Mesenchymal stem cell (in vitro differentiated cells and primary cell): ENCODE measurements around the gene ZBTB7C.

ENCODE experiments used
- DNase-seq: peaks from one replicate; pipeline ENCODE4 v3.0.0-alpha.2; 2013
- H2AFZ ChIP-seq: one replicate; pipeline ENCODE4 v1.6.1; 2013; ENCODE audit warnings: low read depth, mild to moderate bottlenecking, control low read depth, inconsistent platforms, low read length, moderate library complexity
- H2AK5ac ChIP-seq: 2 replicates; pipeline ENCODE4 v1.6.1; 2013; ENCODE audit warnings: low read length, moderate library complexity, mild to moderate bottlenecking, inconsistent platforms; ENCODE audit not compliant: severe bottlenecking
- H2BK120ac ChIP-seq: one replicate; pipeline ENCODE4 v1.6.1; 2013; ENCODE audit warnings: low read depth, mild to moderate bottlenecking, inconsistent platforms, low read length, moderate library complexity
- H2BK12ac ChIP-seq, 2 experiments: one replicate each; pipeline ENCODE4 v1.6.1; 2013; ENCODE audit warnings: inconsistent platforms in 2 of 2, low read length in 2 of 2, mild to moderate bottlenecking in 2 of 2, moderate library complexity in 2 of 2, control low read depth in 1 of 2
- H2BK15ac ChIP-seq: one replicate; pipeline ENCODE4 v1.6.1; 2013; ENCODE audit warnings: mild to moderate bottlenecking, low read depth, inconsistent platforms; ENCODE audit not compliant: poor library complexity, severe bottlenecking
- H2BK5ac ChIP-seq: 2 replicates; pipeline ENCODE4 v1.6.1; 2013; ENCODE audit warnings: low read depth, mild to moderate bottlenecking, low read length, control low read depth, inconsistent platforms; ENCODE audit not compliant: poor library complexity, severe bottlenecking
- H3K14ac ChIP-seq, 2 experiments: one replicate each; pipeline ENCODE4 v1.6.1; 2013; ENCODE audit warnings: inconsistent platforms in 2 of 2, low read length in 2 of 2, control low read depth in 1 of 2, mild to moderate bottlenecking in 1 of 2, moderate library complexity in 1 of 2
- H3K18ac ChIP-seq, 2 experiments: one replicate each; pipeline ENCODE4 v1.6.1; 2013; ENCODE audit warnings: inconsistent platforms in 2 of 2, low read length in 2 of 2, control low read depth in 1 of 2, low read depth in 1 of 2, mild to moderate bottlenecking in 1 of 2
- H3K23ac ChIP-seq, 2 experiments: one replicate each; pipeline ENCODE4 v1.6.1; 2013; ENCODE audit warnings: inconsistent platforms in 2 of 2, low read length in 2 of 2, mild to moderate bottlenecking in 2 of 2, moderate library complexity in 2 of 2, control low read depth in 1 of 2
- H3K27ac ChIP-seq: 2 replicates; pipeline ENCODE4 v1.5.1; 2013; ENCODE audit warnings: mild to moderate bottlenecking, moderate library complexity, low read length, control low read depth, inconsistent platforms; ENCODE audit not compliant: poor library complexity, severe bottlenecking
- H3K27me3 ChIP-seq, 2 experiments: 2 replicates each; pipeline versions ENCODE4 v1.6.1 to v1.7.0; 2013; ENCODE audit warnings: low read length in 2 of 2, mild to moderate bottlenecking in 2 of 2, moderate library complexity in 2 of 2, control low read depth in 1 of 2, inconsistent platforms in 1 of 2; ENCODE audit not compliant: control insufficient read depth in 1 of 2, insufficient read depth in 1 of 2
- H3K36me3 ChIP-seq, 2 experiments: 2 replicates each; pipeline versions ENCODE4 v1.6.1 to v1.7.0; 2013; ENCODE audit warnings: low read length in 2 of 2, control low read depth in 1 of 2, inconsistent platforms in 1 of 2, low read depth in 1 of 2, mild to moderate bottlenecking in 1 of 2; ENCODE audit not compliant: insufficient read depth in 2 of 2, control insufficient read depth in 1 of 2
- H3K4ac ChIP-seq, 2 experiments: one replicate each; pipeline ENCODE4 v1.6.1; 2013; ENCODE audit warnings: inconsistent platforms in 2 of 2, low read length in 2 of 2, mild to moderate bottlenecking in 2 of 2, moderate library complexity in 2 of 2, control low read depth in 1 of 2, low read depth in 1 of 2
- H3K4me1 ChIP-seq: 2 replicates; pipeline ENCODE4 v1.6.1; 2013; ENCODE audit warnings: low read depth, low read length, control low read depth; ENCODE audit not compliant: control insufficient read depth, insufficient read depth
- H3K4me2 ChIP-seq: 2 replicates; pipeline ENCODE4 v1.6.1; 2013; ENCODE audit warnings: low read length, mild to moderate bottlenecking, inconsistent platforms; ENCODE audit not compliant: poor library complexity, severe bottlenecking
- H3K4me3 ChIP-seq, 2 experiments: 2 replicates each; pipeline versions ENCODE4 v1.5.1 to v1.7.0; 2013; ENCODE audit warnings: low read length in 2 of 2, mild to moderate bottlenecking in 2 of 2, control low read depth in 1 of 2, low read depth in 1 of 2; ENCODE audit not compliant: insufficient read depth in 1 of 2
- H3K79me1 ChIP-seq: replicated peaks from 2 replicates; pipeline ENCODE4 v1.6.1; 2013; ENCODE audit warnings: mild to moderate bottlenecking, control low read depth, low read length, inconsistent platforms; ENCODE audit not compliant: poor library complexity, severe bottlenecking
- H3K9ac ChIP-seq: 2 replicates; pipeline ENCODE4 v1.7.0; 2013; ENCODE audit warnings: mild to moderate bottlenecking, low read length, moderate library complexity
- H3K9me3 ChIP-seq: 2 replicates; pipeline ENCODE4 v1.7.0; 2013; ENCODE audit warnings: mild to moderate bottlenecking, low read length; ENCODE audit not compliant: control insufficient read depth
- H4K8ac ChIP-seq: one replicate; pipeline ENCODE4 v1.6.1; 2013; ENCODE audit warnings: inconsistent platforms, mild to moderate bottlenecking, low read length, moderate library complexity
- H4K91ac ChIP-seq: one replicate; pipeline ENCODE4 v1.6.1; 2013; ENCODE audit warnings: mild to moderate bottlenecking, low read length, inconsistent platforms
- WGBS: methylation state at CpG from one replicate; pipeline ENCODE4 v1.1.7; 2013; ENCODE audit warnings: mixed read lengths; 5-methylcytosine and 5-hydroxymethylcytosine counted together

Gene ZBTB7C

GRCh38 chr18:47992976-47993375 is 416.2 kb downstream of the ZBTB7C start:
- no peak overlapping the region for H2BK12ac ChIP-seq
- peaks cover 0 to 27% of the 10 kb centered on the region in 2 experiments for H3K27me3 ChIP-seq
- no peaks in the 10 kb centered on the region for H3K79me1 ChIP-seq
- no peak overlapping the region for H2BK15ac ChIP-seq
- no peak overlapping the region for H2AFZ ChIP-seq
- no peak overlapping the region for H3K27ac ChIP-seq
- no peaks in the 10 kb centered on the region for H3K36me3 ChIP-seq
- H3K14ac ChIP-seq, result no peak overlapping the region
- WGBS, result 81% methylated on average over 6 of the region's 6 CpGs
- no peak overlapping the region for H2BK120ac ChIP-seq
- no peak overlapping the region for H4K91ac ChIP-seq
- H3K23ac ChIP-seq, result no peak overlapping the region
- peaks cover 2% of the 10 kb centered on the region for H3K4me1 ChIP-seq
- H3K9ac ChIP-seq, result no peak overlapping the region
- H4K8ac ChIP-seq, result no peak overlapping the region
- no peak for DNase-seq
- no peak overlapping the region for H3K4me3 ChIP-seq
- H3K9me3 ChIP-seq, result no peaks in the 10 kb centered on the region
- H2BK5ac ChIP-seq, result no peak overlapping the region
- no peak overlapping the region for H3K4ac ChIP-seq
- H2AK5ac ChIP-seq, result no peak overlapping the region
- no peak overlapping the region for H3K18ac ChIP-seq
- H3K4me2 ChIP-seq, result no peak overlapping the region

DNA sequence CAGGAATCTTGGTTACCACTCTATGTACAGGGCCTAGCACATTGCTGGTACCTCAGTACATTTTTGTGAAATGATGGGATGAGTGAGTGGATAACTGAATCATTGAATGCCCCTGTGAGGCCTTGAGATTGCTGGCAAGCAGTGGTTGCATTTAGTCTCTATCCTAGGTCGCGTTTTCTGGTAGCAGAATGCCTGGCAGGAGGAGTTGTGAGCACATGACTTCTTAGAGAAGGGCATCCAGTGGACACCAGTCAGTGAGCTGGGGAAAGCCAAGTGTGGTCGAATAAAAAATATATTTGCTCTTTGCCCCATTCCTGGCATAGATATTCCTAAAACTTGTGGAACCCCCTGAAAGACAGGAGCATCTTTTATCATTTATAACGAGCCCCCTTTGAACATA is 416.9 kb downstream of the ZBTB7C start:
- no peak overlapping the region for H3K23ac ChIP-seq
- H3K18ac ChIP-seq, result no peak overlapping the region
- 81% methylated on average over 4 of the region's 4 CpGs for WGBS
- no peaks in the 10 kb centered on the region for H3K9me3 ChIP-seq
- H3K4me3 ChIP-seq, result no peak overlapping the region
- H4K8ac ChIP-seq, result no peak overlapping the region
- H3K79me1 ChIP-seq, result no peaks in the 10 kb centered on the region
- no peak overlapping the region for H3K4me2 ChIP-seq
- H2BK120ac ChIP-seq, result no peak overlapping the region
- peaks cover 2% of the 10 kb centered on the region for H3K4me1 ChIP-seq
- no peak overlapping the region for H4K91ac ChIP-seq
- H3K36me3 ChIP-seq, result no peaks in the 10 kb centered on the region
- no peak overlapping the region for H3K9ac ChIP-seq
- H2AFZ ChIP-seq, result no peak overlapping the region
- no peak overlapping the region for H2BK5ac ChIP-seq
- no peak overlapping the region for H3K4ac ChIP-seq
- H2BK12ac ChIP-seq, result no peak overlapping the region
- H2BK15ac ChIP-seq, result no peak overlapping the region
- no peak overlapping the region for H2AK5ac ChIP-seq
- H3K27me3 ChIP-seq, result peaks cover 0 to 27% of the 10 kb centered on the region in 2 experiments
- H3K14ac ChIP-seq, result no peak overlapping the region
- no peak overlapping the region for H3K27ac ChIP-seq
- no peak for DNase-seq

DNA sequence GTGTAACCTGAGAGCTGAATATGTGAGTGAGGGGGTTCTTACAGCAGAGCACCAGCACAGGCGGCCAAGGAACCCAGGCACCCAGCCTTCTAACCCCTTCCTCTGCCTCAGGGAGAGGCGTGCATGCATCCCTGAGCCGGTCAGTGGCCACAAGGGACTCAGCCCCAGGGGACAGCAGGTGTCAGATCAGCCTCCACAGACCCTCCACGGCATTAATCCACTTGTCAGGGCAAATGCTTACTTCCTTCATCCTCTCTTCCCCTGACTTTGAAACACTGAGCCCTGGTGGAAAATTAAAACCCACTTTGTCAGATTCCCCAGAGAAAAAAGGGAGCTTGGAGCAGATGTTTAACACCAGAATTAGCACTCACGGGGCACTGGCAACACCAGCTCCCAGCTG is 418.2 kb downstream of the ZBTB7C start:
- Histone ChIP-seq H2BK5ac (no peak overlapping the region), H3K23ac (no peak overlapping the region), H2AK5ac (no peak overlapping the region), H3K4me2 (no peak overlapping the region), H3K36me3 (no peaks in the 10 kb centered on the region), H3K4me3 (no peak overlapping the region), H3K27ac (no peak overlapping the region), H3K9me3 (no peaks in the 10 kb centered on the region), H3K14ac (no peak overlapping the region), H4K91ac (no peak overlapping the region), H2BK12ac (no peak overlapping the region), H3K79me1 (no peaks in the 10 kb centered on the region), H2AFZ (no peak overlapping the region), H3K4me1 (peaks cover 2% of the 10 kb centered on the region), H3K9ac (no peak overlapping the region), H3K4ac (no peak overlapping the region), H3K27me3 (peaks cover 0 to 27% of the 10 kb centered on the region in 2 experiments), H4K8ac (no peak overlapping the region), H3K18ac (no peak overlapping the region), H2BK120ac (no peak overlapping the region), H2BK15ac (no peak overlapping the region)
- WGBS, result 69% methylated on average over 5 of the region's 5 CpGs
- no peak for DNase-seq

GRCh38 chr18:47987388-47987699 is 421.8 kb downstream of the ZBTB7C start:
- Histone ChIP-seq H3K4me1 (peaks cover 2% of the 10 kb centered on the region), H2BK15ac (no peak overlapping the region), H4K8ac (no peak overlapping the region), H3K18ac (no peak overlapping the region), H2BK120ac (no peak overlapping the region), H2AFZ (no peak overlapping the region), H2BK5ac (no peak overlapping the region), H3K23ac (no peak overlapping the region), H3K9ac (no peak overlapping the region), H3K27me3 (peaks cover 0 to 28% of the 10 kb centered on the region in 2 experiments), H4K91ac (no peak overlapping the region), H2BK12ac (no peak overlapping the region), H3K27ac (no peak overlapping the region), H3K4me2 (no peak overlapping the region), H2AK5ac (no peak overlapping the region), H3K9me3 (no peaks in the 10 kb centered on the region), H3K14ac (no peak overlapping the region), H3K4me3 (no peak overlapping the region), H3K79me1 (no peaks in the 10 kb centered on the region), H3K4ac (no peak overlapping the region), H3K36me3 (no peaks in the 10 kb centered on the region)
- WGBS, result 92% methylated on average over 2 of the region's 3 CpGs
- no peak for DNase-seq
